OCI-LY3 (cell line): ENCODE data around the gene CFAP92.

ENCODE experiments used
- H2AFZ ChIP-seq: fragments of 200-600, 300-600 bp; shearing (Covaris generic); 2 replicates; pipeline ENCODE4 v1.6.0; 2014; ENCODE audit warnings: antibody characterized with exemption, low read depth, low read length
- H3K27ac ChIP-seq: fragments of 200-600, 300-600 bp; sonication (generic); 2 replicates; pipeline ENCODE4 v1.5.1; 2014; ENCODE audit warnings: mild to moderate bottlenecking, low read length, moderate library complexity, mixed read lengths
- H3K27me3 ChIP-seq: fragments of 200-600, 300-600 bp; sonication (generic); 2 replicates; pipeline ENCODE4 v1.6.1; 2014; ENCODE audit warnings: low read depth, low read length, mixed read lengths
- H3K36me3 ChIP-seq: fragments of 200-600, 300-600 bp; sonication (generic); replicated peaks from 2 replicates; pipeline ENCODE3; 2014; ENCODE audit warnings: low read depth, low read length, mixed read lengths
- H3K4me1 ChIP-seq: fragments of 300-600, 200-600 bp; sonication (generic); 2 replicates; pipeline ENCODE4 v1.6.1; 2014; ENCODE audit warnings: low read length, mixed read lengths
- H3K4me2 ChIP-seq: fragments of 200-600, 300-600 bp; sonication (generic); 2 replicates; pipeline ENCODE4 v1.6.1; 2014; ENCODE audit warnings: low read length, mixed read lengths
- H3K4me3 ChIP-seq: fragments of 300-600, 200-600 bp; sonication (generic); 2 replicates; pipeline ENCODE4 v1.5.1; 2014; ENCODE audit warnings: antibody characterized with exemption, mild to moderate bottlenecking, low read length, moderate library complexity
- H3K79me2 ChIP-seq: fragments of 300-600, 200-600 bp; shearing (Covaris generic); 2 replicates; pipeline ENCODE4 v1.6.1; 2014; ENCODE audit warnings: mild to moderate bottlenecking, low read length, mixed read lengths
- H3K9ac ChIP-seq: fragments of 300-600, 200-600 bp; shearing (Covaris generic); 2 replicates; pipeline ENCODE4 v1.6.0; 2014; ENCODE audit warnings: mild to moderate bottlenecking, low read length, moderate library complexity
- H3K9me3 ChIP-seq: fragments of 200-600, 300-600 bp; shearing (Covaris generic); 2 replicates; pipeline ENCODE4 v1.6.1; 2014; ENCODE audit warnings: low read length, mixed read lengths; ENCODE audit not compliant: insufficient read depth
- H4K20me1 ChIP-seq: fragments of 200-600, 300-600 bp; sonication (generic); 2 replicates; pipeline ENCODE4 v1.6.1; 2016; ENCODE audit warnings: low read length, mixed read lengths; ENCODE audit not compliant: insufficient read depth
- CTCF ChIP-seq: fragments of 200-600, 300-600 bp; sonication (generic); IDR thresholded peaks from 2 replicates; pipeline ENCODE4 v1.5.1; 2014; ENCODE audit warnings: antibody characterized with exemption, low read length, low read depth
- EZH2phosphoT487 ChIP-seq: fragments of 200-600 bp; shearing (Covaris generic); IDR thresholded peaks from 2 replicates; pipeline ENCODE4 v1.6.1; 2018; ENCODE audit warnings: antibody characterized with exemption, mixed run types, low read depth

CFAP92 gene

DNA sequence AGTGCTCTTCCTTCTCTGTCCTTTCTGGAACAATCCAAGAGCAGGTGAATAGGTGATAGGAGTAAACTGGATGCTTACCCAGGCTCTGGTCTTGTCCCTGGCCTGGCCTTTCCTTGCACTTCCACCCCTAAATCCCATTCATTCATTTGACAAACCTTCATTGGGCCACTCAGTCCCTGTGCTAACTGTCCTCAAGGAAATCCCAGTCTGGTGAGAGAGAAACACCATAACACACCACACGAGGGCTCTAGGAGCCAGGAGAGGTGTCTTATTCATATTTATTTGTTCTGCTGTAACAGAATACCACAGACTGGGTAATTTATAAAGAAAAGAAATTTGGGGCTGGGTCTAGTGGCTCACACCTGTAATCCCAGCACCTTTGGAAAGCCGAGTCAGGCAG is 30.0 kb upstream of the CFAP92 start:
- Histone ChIP-seq H3K4me3 (no peak overlapping the region), H3K4me2 (no peak overlapping the region), H3K9ac (no peak overlapping the region), H3K27me3 (peaks cover 10% of the 10 kb centered on the region), H3K4me1 (peaks cover 10% of the 10 kb centered on the region), H4K20me1 (no peaks in the 10 kb centered on the region), H3K9me3 (no peaks in the 10 kb centered on the region), H3K79me2 (no peaks in the 10 kb centered on the region), H2AFZ (no peak overlapping the region), H3K27ac (no peak overlapping the region), H3K36me3 (no peaks in the 10 kb centered on the region)
- peak; percentile 37 for TF ChIP-seq CTCF
- TF ChIP-seq EZH2phosphoT487 = no peak

DNA sequence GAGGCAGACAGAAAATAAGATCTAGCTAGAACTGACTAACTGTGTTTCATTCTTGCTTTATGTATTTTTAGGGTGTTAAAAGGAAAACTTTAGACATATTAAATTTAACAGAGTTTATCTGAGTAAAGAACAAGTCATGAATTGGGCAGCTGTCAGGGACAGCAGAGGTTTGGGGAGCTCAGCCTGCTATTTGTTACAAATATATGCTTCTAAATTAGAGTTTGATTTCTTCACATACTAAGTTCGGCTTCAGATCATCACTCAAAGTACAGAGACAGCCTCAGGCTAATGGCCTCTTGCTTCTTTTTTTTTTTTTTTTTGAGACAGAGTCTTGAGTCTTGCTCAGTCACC is 29.1 kb upstream of the CFAP92 start:
- no peak overlapping the region for H3K9ac ChIP-seq
- no peaks in the 10 kb centered on the region for H4K20me1 ChIP-seq
- no peaks in the 10 kb centered on the region for H3K79me2 ChIP-seq
- H3K9me3 ChIP-seq = no peaks in the 10 kb centered on the region
- H3K27ac ChIP-seq = no peak overlapping the region
- no peaks in the 10 kb centered on the region for H3K36me3 ChIP-seq
- TF ChIP-seq EZH2phosphoT487 (no peak), CTCF (no peak)
- H3K4me2 ChIP-seq = no peak overlapping the region
- no peak overlapping the region for H3K4me3 ChIP-seq
- peaks cover 10% of the 10 kb centered on the region for H3K4me1 ChIP-seq
- H3K27me3 ChIP-seq = peaks cover 10% of the 10 kb centered on the region
- H2AFZ ChIP-seq = no peak overlapping the region

- H3K4me1 ChIP-seq = peaks cover 7% of the 10 kb centered on the region
- H2AFZ ChIP-seq = no peak overlapping the region
- H3K4me3 ChIP-seq = no peak overlapping the region
- H3K9me3 ChIP-seq = no peaks in the 10 kb centered on the region
- H4K20me1 ChIP-seq = no peaks in the 10 kb centered on the region
- H3K79me2 ChIP-seq = no peaks in the 10 kb centered on the region
- no peak for TF ChIP-seq CTCF
- no peak for TF ChIP-seq EZH2phosphoT487
- no peak overlapping the region for H3K4me2 ChIP-seq
- peaks cover 10% of the 10 kb centered on the region for H3K27me3 ChIP-seq
- H3K9ac ChIP-seq = no peak overlapping the region
- H3K27ac ChIP-seq = no peak overlapping the region
- no peaks in the 10 kb centered on the region for H3K36me3 ChIP-seq
Measured at GRCh38 chr3:129022114-129023007, 28.5 kb upstream of the CFAP92 start.

GRCh38 chr3:129021140-129021551 is 27.3 kb upstream of the CFAP92 start:
- Histone ChIP-seq H4K20me1 (no peaks in the 10 kb centered on the region), H3K9ac (no peak overlapping the region), H3K27me3 (peaks cover 7% of the 10 kb centered on the region), H3K4me3 (no peak overlapping the region), H3K4me1 (peaks cover 9% of the 10 kb centered on the region), H2AFZ (no peak overlapping the region), H3K79me2 (no peaks in the 10 kb centered on the region), H3K9me3 (no peaks in the 10 kb centered on the region), H3K36me3 (no peaks in the 10 kb centered on the region), H3K4me2 (no peak overlapping the region), H3K27ac (no peak overlapping the region)
- TF ChIP-seq EZH2phosphoT487 (no peak), CTCF (no peak)
